HG03039 (cell line): ENCODE results near the gene ITPK1.

ENCODE experiments used
- ATAC-seq: cut with Tn5 transposase; IDR thresholded peaks from one replicate; pipeline ENCODE4 v1.9.1; 2021; ENCODE audit warnings: mild to moderate bottlenecking, moderate library complexity; ENCODE audit not compliant: unreplicated experiment

Gene ITPK1

DNA sequence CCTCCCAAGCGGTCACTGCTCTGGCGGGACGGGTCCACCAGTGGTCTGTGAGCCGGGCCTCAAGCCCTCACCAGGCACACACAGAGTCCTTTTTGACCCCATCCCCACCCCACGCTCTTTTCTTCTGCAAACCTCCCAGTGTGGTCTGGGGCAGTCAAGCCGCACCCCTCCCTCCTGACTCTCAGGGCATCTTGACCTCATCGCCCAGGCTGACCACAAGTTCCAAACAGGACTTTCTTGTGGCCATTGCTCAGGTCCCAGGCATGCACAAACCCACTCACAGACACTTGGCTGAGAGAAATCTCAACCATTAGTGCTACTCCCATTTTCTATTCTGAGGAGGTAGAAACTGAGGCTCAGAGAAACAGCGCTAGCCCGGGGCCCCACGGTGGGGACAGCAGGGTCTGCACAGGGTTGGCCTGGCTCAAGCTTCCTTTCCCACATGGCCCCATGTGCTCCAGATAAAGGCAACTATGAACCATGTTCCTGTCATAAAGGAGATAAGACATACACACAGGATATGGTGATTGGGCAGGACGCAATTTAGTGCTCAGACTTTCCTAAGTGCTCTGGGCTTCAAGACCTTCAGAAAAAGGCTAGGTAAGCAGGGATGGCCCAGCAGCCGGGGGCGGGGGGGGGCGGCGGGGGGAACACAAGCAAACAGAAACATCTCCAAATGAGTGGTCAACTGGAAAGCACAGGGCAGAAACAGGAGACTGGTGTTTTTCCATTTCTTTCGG lies 69.6 kb downstream of the ITPK1 start:
- ATAC-seq, result no peak

DNA sequence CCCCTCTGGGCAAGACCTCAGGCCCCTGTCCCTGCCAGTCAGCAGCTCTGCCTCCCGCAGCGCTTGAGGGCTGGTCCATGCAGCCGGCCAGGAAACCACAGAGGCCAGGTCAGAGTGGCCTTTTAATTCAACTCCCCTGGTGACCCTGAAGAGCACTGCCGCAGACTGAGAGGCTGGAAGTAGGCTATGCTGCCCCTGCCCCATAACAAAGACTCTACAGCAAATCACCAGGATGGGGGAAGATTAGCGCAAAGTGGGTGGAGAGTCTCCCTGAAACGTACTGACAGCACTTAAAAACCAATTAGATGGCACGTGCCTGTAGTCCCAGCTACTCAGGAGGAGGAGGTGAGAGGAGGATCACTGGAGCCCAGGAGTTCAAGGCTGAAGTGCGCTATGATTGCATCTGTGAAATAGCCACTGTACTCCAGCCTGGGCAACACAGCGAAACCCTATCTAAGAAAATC lies 70.5 kb downstream of the ITPK1 start:
- no peak for ATAC-seq

- no peak for ATAC-seq
Measured at GRCh38 chr14:93044556-93044955, 71.2 kb downstream of the ITPK1 start.

DNA sequence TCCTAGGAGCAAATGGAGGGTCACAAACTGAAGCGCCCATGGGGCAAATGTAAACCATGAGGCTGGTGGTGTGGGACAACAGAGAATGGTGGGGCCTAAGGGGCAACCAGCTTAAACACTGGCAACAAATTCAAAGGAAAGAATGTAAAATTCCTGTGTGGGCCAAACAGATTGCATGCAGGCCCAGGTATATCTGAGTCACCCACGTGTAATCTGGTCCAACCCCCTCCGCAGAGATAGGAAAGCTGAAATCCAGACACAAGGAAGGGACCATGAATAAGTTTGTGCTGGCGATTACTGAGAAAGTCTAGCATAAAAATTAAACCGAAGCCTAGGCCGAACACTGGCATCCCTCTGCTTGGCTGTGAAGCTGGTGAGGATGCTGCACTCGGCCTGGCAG lies 71.6 kb downstream of the ITPK1 start:
- no peak for ATAC-seq

DNA sequence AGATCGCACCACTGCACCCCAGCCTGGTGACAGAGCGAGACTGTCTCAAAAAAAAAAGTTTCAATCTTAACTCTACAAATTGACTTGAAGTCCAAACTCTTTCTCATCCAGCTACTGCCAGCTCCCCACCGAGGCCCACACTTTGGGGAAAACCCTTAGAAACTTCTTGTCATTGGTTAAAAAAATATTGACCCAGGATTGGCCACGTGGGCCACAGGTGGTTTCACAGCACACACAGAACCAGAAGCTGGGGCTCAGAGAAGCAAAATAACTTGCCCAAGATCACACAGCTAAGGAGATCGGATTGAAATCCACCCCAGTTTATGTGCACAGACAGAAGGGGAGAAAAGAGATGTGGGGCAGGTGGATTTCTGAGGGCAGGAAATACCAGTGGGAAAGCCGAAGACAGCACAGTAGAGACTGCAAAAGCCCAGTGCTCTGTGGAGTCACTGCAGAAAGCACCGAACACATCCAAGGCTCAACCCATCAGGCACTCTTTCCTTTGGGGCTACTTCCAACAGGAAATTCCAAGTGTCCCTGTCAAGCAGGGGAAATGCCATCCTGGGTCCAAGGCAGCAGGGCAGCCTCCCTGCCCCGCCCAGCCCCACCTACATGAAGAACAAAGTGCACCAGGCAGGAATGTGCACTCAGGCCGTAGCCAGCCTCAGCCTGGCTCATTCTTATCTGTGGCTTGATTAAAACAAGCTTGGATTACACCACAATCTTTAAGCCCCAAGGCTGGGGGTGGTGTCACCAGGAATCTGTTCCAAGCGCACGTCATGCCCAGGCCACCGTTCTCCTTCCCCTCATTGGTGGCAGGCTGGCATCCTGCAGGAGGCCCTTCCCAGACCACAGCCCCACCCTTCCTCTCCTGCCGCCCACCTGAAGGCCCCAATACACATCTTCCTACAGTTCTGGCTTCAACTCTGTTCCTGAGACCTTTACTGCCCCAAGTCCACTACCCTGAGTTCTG lies 72.5 kb downstream of the ITPK1 start:
- ATAC-seq, result no peak

DNA sequence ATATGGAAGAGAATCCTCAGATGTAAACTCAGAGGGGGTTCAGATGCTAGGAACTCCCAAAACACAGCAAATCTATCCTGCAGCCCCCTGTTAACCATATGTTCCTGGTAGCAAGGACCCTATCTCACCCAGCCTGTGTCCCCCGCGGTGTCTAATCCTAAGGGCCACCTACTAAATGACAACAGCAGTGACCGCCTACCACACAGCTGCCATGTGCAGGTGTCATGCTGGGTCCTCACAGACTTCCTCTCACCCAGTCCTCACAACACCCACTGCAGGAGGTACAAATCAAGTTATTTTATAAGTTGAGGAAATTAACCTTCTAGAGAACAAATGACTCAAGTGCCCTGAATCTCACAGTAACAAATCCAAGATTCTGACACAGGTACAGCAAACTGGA lies 73.9 kb downstream of the ITPK1 start:
- ATAC-seq, result no peak

DNA sequence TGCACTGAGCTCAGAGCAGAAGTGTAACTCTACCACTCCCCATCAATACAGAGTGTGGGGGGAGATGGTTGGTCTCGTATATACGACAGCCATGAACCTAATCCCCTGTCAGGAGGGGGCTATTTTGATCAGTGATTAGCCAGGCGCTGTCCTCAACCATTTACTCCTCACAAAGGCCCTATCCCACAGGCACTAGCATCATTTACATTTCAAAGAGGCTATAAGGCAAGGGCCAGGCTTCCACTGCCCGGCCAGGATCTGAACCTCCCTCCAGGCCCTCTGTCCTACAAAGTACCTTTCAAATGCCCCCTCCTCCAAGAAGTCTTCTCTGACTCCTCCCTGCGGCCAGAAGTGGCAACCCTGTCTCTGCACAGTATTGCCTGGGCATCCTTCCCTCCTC lies 74.7 kb downstream of the ITPK1 start:
- ATAC-seq, result no peak

DNA sequence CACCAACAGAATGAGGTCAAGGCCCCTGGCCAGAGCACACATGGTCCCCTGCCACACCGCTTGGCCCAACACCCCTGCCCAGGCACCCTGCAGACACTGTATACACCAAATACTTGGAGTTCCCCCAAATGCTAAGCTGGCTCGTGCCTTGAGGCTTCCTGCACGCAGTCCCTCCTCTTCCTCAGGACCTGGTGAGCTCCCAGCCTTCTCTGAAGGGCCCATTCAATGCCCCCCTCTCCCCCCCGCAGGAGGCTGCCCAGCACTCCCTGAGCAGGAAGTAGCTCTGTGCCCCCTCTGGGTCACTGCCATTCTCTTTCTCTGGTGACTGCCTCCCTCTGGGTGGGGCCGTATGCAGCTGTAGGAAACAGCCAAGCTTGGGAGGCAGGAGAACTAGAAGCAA lies 75.3 kb downstream of the ITPK1 start:
- no peak for ATAC-seq

GRCh38 chr14:93039649-93040315 lies 75.9 kb downstream of the ITPK1 start:
- no peak for ATAC-seq

- ATAC-seq, result no peak
Measured at GRCh38 chr14:93037351-93037750, 78.4 kb downstream of the ITPK1 start.

- ATAC-seq, result no peak
Measured at GRCh38 chr14:93036652-93037345, 78.9 kb downstream of the ITPK1 start.

DNA sequence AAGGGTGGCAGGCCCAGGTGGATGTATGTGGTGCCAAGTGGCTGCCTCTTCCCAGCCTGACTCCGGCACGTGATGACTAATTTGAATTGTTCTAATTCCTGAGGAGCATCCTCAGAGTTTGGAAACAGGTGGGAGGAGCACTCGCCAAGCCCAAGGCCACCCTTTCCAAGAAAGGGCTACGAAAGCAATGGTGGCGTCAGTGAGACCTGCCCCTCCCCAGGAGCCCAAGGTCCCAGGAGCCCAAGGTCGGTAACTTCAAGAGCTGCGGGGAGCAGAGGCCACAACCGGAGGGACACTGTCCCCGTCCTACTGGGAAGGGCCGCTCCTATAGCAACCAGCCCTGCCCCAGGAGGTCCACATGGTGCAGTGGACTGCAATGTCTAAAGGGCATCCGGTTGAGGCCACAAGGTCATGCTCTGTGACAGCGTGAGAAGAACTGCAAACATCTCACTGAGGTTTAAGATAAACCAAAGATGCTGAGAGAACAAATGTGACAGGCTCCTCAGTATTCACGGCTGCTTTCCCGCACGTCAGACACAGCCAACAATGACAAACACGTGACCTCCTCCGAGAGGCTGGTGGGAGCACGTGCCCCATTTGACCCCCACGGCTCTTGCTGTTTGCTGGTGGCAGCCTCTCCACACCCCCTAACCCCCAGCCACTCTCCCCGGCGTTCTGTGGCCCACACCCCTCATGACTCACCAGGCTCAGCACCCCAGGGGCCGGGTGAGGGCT lies 79.6 kb downstream of the ITPK1 start:
- no peak for ATAC-seq

DNA sequence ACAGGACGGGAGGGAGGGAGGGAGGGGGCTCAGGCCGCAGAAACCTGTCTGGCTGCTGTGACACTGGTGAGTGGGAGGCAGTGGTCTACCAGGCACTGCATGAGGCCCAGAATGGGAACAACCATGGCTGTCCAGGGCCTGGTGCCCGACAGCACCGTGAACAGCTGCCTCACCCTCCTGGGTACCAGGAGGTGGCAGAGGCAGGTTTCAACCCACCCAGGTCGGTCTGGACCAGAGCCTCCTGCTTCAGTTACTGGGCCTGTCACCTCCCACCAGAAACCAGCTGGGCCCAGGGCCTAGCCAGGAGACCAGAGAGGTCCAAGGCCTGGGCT lies 80.2 kb downstream of the ITPK1 start:
- ATAC-seq, result no peak

- no peak for ATAC-seq
Measured at GRCh38 chr14:93034671-93034994, 81.1 kb downstream of the ITPK1 start.

GRCh38 chr14:93033983-93034670 lies 81.6 kb downstream of the ITPK1 start:
- no peak for ATAC-seq

- no peak for ATAC-seq
Measured at GRCh38 chr14:93033084-93033982, 82.4 kb downstream of the ITPK1 start.

DNA sequence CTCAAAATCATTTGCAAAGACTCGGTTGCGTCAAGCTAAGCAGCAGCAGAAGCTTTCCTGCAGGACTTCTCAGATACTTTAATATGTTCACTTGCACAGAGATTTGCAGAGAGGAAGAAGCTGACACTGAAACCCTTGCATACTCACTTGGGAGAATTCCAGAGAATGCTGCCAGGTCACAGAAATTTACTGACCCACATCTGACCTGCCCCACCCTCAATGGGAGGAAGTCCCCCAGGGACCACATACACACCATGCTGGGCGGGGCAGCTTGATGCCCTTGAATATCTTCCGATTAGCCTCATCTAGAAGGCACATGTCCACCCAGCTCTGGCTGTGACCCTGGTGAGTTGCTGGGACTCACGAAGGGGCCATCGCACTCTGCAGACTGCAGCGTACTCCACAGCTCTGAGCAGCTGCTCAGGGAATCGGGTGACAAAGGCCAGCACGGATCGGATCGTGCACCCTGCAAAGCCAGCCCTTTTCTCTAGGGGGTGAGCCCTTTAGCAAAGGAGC lies 83.2 kb downstream of the ITPK1 start:
- ATAC-seq, result no peak

- ATAC-seq, result no peak
Measured at GRCh38 chr14:93031505-93032315, 84.0 kb downstream of the ITPK1 start.
